ENCODE data around the gene CKAP5.

DNA sequence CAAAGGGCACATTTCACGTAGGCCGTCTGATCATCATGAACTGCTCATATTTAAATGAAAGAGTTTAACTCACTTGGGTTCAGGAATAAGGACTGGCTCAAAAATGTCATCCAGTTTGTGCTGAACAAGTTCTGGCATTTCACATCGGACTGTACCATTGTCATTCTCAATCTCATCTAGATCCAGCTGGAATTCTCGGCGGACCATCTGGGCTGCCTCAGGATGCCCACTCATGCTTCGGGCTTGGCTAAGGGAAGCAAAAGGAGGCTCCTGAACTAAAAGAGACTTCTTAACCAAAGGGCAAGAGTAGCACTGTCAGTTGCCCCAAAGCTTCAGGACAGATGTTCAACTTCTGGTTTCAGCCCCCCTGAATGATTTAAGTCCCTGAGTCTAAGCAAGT, 86.9 kb downstream of the CKAP5 start:
- TF ChIP-seq, protein P1, sequence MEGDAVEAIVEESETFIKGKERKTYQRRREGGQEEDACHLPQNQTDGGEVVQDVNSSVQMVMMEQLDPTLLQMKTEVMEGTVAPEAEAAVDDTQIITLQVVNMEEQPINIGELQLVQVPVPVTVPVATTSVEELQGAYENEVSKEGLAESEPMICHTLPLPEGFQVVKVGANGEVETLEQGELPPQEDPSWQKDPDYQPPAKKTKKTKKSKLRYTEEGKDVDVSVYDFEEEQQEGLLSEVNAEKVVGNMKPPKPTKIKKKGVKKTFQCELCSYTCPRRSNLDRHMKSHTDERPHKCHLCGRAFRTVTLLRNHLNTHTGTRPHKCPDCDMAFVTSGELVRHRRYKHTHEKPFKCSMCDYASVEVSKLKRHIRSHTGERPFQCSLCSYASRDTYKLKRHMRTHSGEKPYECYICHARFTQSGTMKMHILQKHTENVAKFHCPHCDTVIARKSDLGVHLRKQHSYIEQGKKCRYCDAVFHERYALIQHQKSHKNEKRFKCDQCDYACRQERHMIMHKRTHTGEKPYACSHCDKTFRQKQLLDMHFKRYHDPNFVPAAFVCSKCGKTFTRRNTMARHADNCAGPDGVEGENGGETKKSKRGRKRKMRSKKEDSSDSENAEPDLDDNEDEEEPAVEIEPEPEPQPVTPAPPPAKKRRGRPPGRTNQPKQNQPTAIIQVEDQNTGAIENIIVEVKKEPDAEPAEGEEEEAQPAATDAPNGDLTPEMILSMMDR (conservative IDR thresholded peaks at IDR 0.05; ENCODE audit: low read depth in 2 of 2), result no peak
- TF ChIP-seq, protein P2, sequence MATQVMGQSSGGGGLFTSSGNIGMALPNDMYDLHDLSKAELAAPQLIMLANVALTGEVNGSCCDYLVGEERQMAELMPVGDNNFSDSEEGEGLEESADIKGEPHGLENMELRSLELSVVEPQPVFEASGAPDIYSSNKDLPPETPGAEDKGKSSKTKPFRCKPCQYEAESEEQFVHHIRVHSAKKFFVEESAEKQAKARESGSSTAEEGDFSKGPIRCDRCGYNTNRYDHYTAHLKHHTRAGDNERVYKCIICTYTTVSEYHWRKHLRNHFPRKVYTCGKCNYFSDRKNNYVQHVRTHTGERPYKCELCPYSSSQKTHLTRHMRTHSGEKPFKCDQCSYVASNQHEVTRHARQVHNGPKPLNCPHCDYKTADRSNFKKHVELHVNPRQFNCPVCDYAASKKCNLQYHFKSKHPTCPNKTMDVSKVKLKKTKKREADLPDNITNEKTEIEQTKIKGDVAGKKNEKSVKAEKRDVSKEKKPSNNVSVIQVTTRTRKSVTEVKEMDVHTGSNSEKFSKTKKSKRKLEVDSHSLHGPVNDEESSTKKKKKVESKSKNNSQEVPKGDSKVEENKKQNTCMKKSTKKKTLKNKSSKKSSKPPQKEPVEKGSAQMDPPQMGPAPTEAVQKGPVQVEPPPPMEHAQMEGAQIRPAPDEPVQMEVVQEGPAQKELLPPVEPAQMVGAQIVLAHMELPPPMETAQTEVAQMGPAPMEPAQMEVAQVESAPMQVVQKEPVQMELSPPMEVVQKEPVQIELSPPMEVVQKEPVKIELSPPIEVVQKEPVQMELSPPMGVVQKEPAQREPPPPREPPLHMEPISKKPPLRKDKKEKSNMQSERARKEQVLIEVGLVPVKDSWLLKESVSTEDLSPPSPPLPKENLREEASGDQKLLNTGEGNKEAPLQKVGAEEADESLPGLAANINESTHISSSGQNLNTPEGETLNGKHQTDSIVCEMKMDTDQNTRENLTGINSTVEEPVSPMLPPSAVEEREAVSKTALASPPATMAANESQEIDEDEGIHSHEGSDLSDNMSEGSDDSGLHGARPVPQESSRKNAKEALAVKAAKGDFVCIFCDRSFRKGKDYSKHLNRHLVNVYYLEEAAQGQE (IDR thresholded peaks at IDR 0.05; ENCODE audit: unreplicated experiment), result no peak
- TF ChIP-seq NANOG (IDR thresholded peaks at IDR 0.05; ENCODE audit: borderline replicate concordance) (no peak), POLR2AphosphoS5 (IDR thresholded peaks at IDR 0.05; ENCODE audit: low read depth) (no peak), EZH2 (IDR thresholded peaks at IDR 0.05; ENCODE audit: low read depth, unreplicated experiment) (no peak), EZH2phosphoT487 (IDR thresholded peaks at IDR 0.05; ENCODE audit: unreplicated experiment) (no peak), JUNB (IDR thresholded peaks at IDR 0.05; ENCODE audit: unreplicated experiment) (no peak), CREB1 (CRISPR knock-in tag; IDR thresholded peaks at IDR 0.05; ENCODE audit: low read depth) (no peak), STAT1 (IDR thresholded peaks at IDR 0.05; ENCODE audit: unreplicated experiment) (no peak)
- TF ChIP-seq, protein P3, sequence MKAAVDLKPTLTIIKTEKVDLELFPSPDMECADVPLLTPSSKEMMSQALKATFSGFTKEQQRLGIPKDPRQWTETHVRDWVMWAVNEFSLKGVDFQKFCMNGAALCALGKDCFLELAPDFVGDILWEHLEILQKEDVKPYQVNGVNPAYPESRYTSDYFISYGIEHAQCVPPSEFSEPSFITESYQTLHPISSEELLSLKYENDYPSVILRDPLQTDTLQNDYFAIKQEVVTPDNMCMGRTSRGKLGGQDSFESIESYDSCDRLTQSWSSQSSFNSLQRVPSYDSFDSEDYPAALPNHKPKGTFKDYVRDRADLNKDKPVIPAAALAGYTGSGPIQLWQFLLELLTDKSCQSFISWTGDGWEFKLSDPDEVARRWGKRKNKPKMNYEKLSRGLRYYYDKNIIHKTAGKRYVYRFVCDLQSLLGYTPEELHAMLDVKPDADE (IDR thresholded peaks at IDR 0.05), result no peak
- TF ChIP-seq, protein P4, sequence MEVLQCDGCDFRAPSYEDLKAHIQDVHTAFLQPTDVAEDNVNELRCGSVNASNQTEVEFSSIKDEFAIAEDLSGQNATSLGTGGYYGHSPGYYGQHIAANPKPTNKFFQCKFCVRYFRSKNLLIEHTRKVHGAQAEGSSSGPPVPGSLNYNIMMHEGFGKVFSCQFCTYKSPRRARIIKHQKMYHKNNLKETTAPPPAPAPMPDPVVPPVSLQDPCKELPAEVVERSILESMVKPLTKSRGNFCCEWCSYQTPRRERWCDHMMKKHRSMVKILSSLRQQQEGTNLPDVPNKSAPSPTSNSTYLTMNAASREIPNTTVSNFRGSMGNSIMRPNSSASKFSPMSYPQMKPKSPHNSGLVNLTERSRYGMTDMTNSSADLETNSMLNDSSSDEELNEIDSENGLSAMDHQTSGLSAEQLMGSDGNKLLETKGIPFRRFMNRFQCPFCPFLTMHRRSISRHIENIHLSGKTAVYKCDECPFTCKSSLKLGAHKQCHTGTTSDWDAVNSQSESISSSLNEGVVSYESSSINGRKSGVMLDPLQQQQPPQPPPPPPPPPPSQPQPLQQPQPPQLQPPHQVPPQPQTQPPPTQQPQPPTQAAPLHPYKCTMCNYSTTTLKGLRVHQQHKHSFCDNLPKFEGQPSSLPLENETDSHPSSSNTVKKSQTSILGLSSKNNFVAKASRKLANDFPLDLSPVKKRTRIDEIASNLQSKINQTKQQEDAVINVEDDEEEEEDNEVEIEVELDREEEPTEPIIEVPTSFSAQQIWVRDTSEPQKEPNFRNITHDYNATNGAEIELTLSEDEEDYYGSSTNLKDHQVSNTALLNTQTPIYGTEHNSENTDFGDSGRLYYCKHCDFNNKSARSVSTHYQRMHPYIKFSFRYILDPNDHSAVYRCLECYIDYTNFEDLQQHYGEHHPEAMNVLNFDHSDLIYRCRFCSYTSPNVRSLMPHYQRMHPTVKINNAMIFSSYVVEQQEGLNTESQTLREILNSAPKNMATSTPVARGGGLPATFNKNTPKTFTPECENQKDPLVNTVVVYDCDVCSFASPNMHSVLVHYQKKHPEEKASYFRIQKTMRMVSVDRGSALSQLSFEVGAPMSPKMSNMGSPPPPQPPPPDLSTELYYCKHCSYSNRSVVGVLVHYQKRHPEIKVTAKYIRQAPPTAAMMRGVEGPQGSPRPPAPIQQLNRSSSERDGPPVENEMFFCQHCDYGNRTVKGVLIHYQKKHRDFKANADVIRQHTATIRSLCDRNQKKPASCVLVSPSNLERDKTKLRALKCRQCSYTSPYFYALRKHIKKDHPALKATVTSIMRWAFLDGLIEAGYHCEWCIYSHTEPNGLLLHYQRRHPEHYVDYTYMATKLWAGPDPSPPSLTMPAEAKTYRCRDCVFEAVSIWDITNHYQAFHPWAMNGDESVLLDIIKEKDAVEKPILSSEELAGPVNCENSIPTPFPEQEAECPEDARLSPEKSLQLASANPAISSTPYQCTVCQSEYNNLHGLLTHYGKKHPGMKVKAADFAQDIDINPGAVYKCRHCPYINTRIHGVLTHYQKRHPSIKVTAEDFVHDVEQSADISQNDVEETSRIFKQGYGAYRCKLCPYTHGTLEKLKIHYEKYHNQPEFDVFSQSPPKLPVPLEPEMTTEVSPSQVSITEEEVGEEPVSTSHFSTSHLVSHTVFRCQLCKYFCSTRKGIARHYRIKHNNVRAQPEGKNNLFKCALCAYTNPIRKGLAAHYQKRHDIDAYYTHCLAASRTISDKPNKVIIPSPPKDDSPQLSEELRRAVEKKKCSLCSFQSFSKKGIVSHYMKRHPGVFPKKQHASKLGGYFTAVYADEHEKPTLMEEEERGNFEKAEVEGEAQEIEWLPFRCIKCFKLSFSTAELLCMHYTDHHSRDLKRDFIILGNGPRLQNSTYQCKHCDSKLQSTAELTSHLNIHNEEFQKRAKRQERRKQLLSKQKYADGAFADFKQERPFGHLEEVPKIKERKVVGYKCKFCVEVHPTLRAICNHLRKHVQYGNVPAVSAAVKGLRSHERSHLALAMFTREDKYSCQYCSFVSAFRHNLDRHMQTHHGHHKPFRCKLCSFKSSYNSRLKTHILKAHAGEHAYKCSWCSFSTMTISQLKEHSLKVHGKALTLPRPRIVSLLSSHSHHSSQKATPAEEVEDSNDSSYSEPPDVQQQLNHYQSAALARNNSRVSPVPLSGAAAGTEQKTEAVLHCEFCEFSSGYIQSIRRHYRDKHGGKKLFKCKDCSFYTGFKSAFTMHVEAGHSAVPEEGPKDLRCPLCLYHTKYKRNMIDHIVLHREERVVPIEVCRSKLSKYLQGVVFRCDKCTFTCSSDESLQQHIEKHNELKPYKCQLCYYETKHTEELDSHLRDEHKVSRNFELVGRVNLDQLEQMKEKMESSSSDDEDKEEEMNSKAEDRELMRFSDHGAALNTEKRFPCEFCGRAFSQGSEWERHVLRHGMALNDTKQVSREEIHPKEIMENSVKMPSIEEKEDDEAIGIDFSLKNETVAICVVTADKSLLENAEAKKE (CRISPR knock-in tag; IDR thresholded peaks at IDR 0.05), result no peak

All from GM23338 (cell line).